ENCODE data around the gene PRKAA2.

- TF ChIP-seq, protein P1, sequence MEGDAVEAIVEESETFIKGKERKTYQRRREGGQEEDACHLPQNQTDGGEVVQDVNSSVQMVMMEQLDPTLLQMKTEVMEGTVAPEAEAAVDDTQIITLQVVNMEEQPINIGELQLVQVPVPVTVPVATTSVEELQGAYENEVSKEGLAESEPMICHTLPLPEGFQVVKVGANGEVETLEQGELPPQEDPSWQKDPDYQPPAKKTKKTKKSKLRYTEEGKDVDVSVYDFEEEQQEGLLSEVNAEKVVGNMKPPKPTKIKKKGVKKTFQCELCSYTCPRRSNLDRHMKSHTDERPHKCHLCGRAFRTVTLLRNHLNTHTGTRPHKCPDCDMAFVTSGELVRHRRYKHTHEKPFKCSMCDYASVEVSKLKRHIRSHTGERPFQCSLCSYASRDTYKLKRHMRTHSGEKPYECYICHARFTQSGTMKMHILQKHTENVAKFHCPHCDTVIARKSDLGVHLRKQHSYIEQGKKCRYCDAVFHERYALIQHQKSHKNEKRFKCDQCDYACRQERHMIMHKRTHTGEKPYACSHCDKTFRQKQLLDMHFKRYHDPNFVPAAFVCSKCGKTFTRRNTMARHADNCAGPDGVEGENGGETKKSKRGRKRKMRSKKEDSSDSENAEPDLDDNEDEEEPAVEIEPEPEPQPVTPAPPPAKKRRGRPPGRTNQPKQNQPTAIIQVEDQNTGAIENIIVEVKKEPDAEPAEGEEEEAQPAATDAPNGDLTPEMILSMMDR (IDR thresholded peaks at IDR 0.05; ENCODE audit: insufficient read depth, low read length, poor library complexity, severe bottlenecking): no peak
- no peak for TF ChIP-seq EZH2phosphoT487 (conservative IDR thresholded peaks at IDR 0.05; ENCODE audit: low read length)
Observed at GRCh38 chr1:56638248-56638647, 6.9 kb upstream of the PRKAA2 start.

Measured in SU-DHL-6 (cell line).